HT-29 (cell line): Measurements from ENCODE around the gene MSL3B.

Experiments
- DNase-seq: peaks from one replicate; pipeline ENCODE4 v3.0.0-alpha.2; 2015; ENCODE audit warnings: low spot score

Gene MSL3B

GRCh38 chr2:233853353-233853752, 14.8 kb downstream of the MSL3B start:
- no peak for DNase-seq

- no peak for DNase-seq
Measured at GRCh38 chr2:233852056-233852455, 16.1 kb downstream of the MSL3B start.

GRCh38 chr2:233851169-233851568, 17.0 kb downstream of the MSL3B start:
- DNase-seq, result no peak

GRCh38 chr2:233850745-233851144, 17.4 kb downstream of the MSL3B start:
- DNase-seq, result no peak

GRCh38 chr2:233849607-233850271, 18.4 kb downstream of the MSL3B start:
- no peak for DNase-seq

GRCh38 chr2:233848276-233848675, 19.9 kb downstream of the MSL3B start:
- DNase-seq, result no peak

GRCh38 chr2:233847248-233847898, 20.8 kb downstream of the MSL3B start:
- no peak for DNase-seq

- DNase-seq, result no peak
Measured at GRCh38 chr2:233846387-233847247, 21.6 kb downstream of the MSL3B start.

- DNase-seq, result no peak
Measured at GRCh38 chr2:233845301-233846060, 22.7 kb downstream of the MSL3B start.

- DNase-seq, result no peak
Measured at GRCh38 chr2:233844836-233845235, 23.4 kb downstream of the MSL3B start.

GRCh38 chr2:233844064-233844807, 23.9 kb downstream of the MSL3B start:
- DNase-seq, result no peak

- no peak for DNase-seq
Measured at GRCh38 chr2:233841183-233841582, 27.0 kb downstream of the MSL3B start.

GRCh38 chr2:233840520-233840919, 27.7 kb downstream of the MSL3B start:
- DNase-seq, result no peak

- no peak for DNase-seq
Measured at GRCh38 chr2:233839447-233839820, 28.8 kb downstream of the MSL3B start.

GRCh38 chr2:233838726-233839446, 29.3 kb downstream of the MSL3B start:
- DNase-seq, result no peak

- DNase-seq, result no peak
Measured at GRCh38 chr2:233838251-233838650, 29.9 kb downstream of the MSL3B start.

- DNase-seq, result no peak
Measured at GRCh38 chr2:233837694-233838229, 30.4 kb downstream of the MSL3B start.

GRCh38 chr2:233836359-233836758, 31.8 kb downstream of the MSL3B start:
- no peak for DNase-seq

GRCh38 chr2:233835230-233836186, 32.7 kb downstream of the MSL3B start:
- no peak for DNase-seq
